Stomach (tissue), 4 donors: ENCODE measurements around the gene NAXE.

Source experiments
- POLR2A ChIP-seq, 4 donors: fragments of 450-650 bp; IDR thresholded peaks; one replicate each; pipeline ENCODE4 v1.6.1; 2016; ENCODE audit warnings: antibody characterized with exemption in 4 of 4, control low read depth in 2 of 4, mild to moderate bottlenecking in 1 of 4, moderate library complexity in 1 of 4
- POLR2AphosphoS5 ChIP-seq, 3 donors: sonication (generic); formaldehyde crosslinking; IDR thresholded peaks; one replicate each; pipeline ENCODE4 v1.6.1; 2016; ENCODE audit warnings: antibody characterized with exemption in 3 of 3

GRCh38 chr1:156589546-156589945, 2.0 kb upstream of the NAXE start:
- TF ChIP-seq POLR2AphosphoS5 (IDR thresholded peaks at IDR 0.05), result no peak
- no peak for TF ChIP-seq POLR2A (IDR thresholded peaks at IDR 0.05)
